ENCODE measurements around the gene CGRRF1.

The CGRRF1 gene

GRCh38 chr14:54549862-54550261, 40.2 kb downstream of the CGRRF1 start:
- DNase-seq, result no peak

- DNase-seq, result no peak
Measured at GRCh38 chr14:54550514-54550913, 40.8 kb downstream of the CGRRF1 start.

- no peak for DNase-seq
Measured at GRCh38 chr14:54554401-54554800, 44.7 kb downstream of the CGRRF1 start.

- no peak for DNase-seq
Measured at GRCh38 chr14:54555651-54556050, 45.9 kb downstream of the CGRRF1 start.

- no peak for DNase-seq
Measured at GRCh38 chr14:54556535-54556934, 46.8 kb downstream of the CGRRF1 start.

GRCh38 chr14:54562334-54562733, 52.6 kb downstream of the CGRRF1 start:
- no peak for DNase-seq

- no peak for DNase-seq
Measured at GRCh38 chr14:54564071-54564867, 54.6 kb downstream of the CGRRF1 start.

GRCh38 chr14:54564868-54565784, 55.4 kb downstream of the CGRRF1 start:
- peak; percentile 26 for DNase-seq

GRCh38 chr14:54565785-54566409, 56.2 kb downstream of the CGRRF1 start:
- DNase-seq, result peak; percentile 54

GRCh38 chr14:54566410-54567223, 56.9 kb downstream of the CGRRF1 start, which contains the start of gene SAMD4A:
Gene SAMD4A, plus strand, starts transcription at chr14:54567128. Its CDS starts 789 bp downstream, at chr14:54567917.
- peak; percentile 16 for DNase-seq

- DNase-seq, result no peak
Measured at GRCh38 chr14:54567224-54567638, 57.5 kb downstream of the CGRRF1 start.

GRCh38 chr14:54567639-54568561, 58.2 kb downstream of the CGRRF1 start:
- peak; percentile 17 for DNase-seq

GRCh38 chr14:54568821-54569595, 59.3 kb downstream of the CGRRF1 start:
- DNase-seq, result no peak

GRCh38 chr14:54570047-54570446, 60.3 kb downstream of the CGRRF1 start:
- DNase-seq, result no peak

GRCh38 chr14:54570631-54571415, 61.1 kb downstream of the CGRRF1 start:
- no peak for DNase-seq

GRCh38 chr14:54572316-54572715, 62.6 kb downstream of the CGRRF1 start:
- no peak for DNase-seq

- DNase-seq, result no peak
Measured at GRCh38 chr14:54574528-54574927, 64.8 kb downstream of the CGRRF1 start.

GRCh38 chr14:54577494-54577893, 67.8 kb downstream of the CGRRF1 start:
- DNase-seq, result no peak

GRCh38 chr14:54577977-54578376, 68.3 kb downstream of the CGRRF1 start:
- DNase-seq, result no peak
